H9 (cell line): ENCODE data around the gene DHRS7B. TPM values are rescaled to one million over a fixed set of nuclear protein-coding genes. Genes with fewer than 3 reads are reported as not detected.

Experiments
- DNase-seq: peaks from one replicate; pipeline ENCODE4 v3.0.0-alpha.2; 2017
- H2AFZ ChIP-seq: one replicate; pipeline ENCODE4 v1.6.1; 2013; ENCODE audit warnings: mild to moderate bottlenecking, low read length, control low read depth, moderate library complexity
- H2AK5ac ChIP-seq: 2 replicates; pipeline ENCODE4 v1.6.1; 2013; ENCODE audit warnings: low read length, control low read depth, mixed read lengths; ENCODE audit not compliant: insufficient read length
- H2BK120ac ChIP-seq: one replicate; pipeline ENCODE4 v1.6.1; 2013; ENCODE audit warnings: low read depth, mild to moderate bottlenecking, low read length, control low read depth, inconsistent platforms; ENCODE audit not compliant: poor library complexity, severe bottlenecking
- H2BK12ac ChIP-seq: 2 replicates; pipeline ENCODE4 v1.6.1; 2013; ENCODE audit warnings: low read length, control low read depth, mixed read lengths, low read depth; ENCODE audit not compliant: insufficient read length
- H2BK15ac ChIP-seq: 2 replicates; pipeline ENCODE4 v1.6.1; 2013; ENCODE audit warnings: low read depth, low read length, control low read depth
- H2BK20ac ChIP-seq: one replicate; pipeline ENCODE4 v1.6.1; 2013; ENCODE audit warnings: low read depth, mild to moderate bottlenecking, low read length, control low read depth, inconsistent platforms; ENCODE audit not compliant: poor library complexity, severe bottlenecking
- H2BK5ac ChIP-seq: 2 replicates; pipeline ENCODE4 v1.6.1; 2013; ENCODE audit warnings: low read length, control low read depth, mixed read lengths; ENCODE audit not compliant: insufficient read length
- H3K14ac ChIP-seq: 2 replicates; pipeline ENCODE4 v1.6.1; 2013; ENCODE audit warnings: low read length, control low read depth; ENCODE audit not compliant: insufficient read depth
- H3K18ac ChIP-seq: 2 replicates; pipeline ENCODE4 v1.6.1; 2013; ENCODE audit warnings: low read depth, mild to moderate bottlenecking, mixed read lengths, low read length, control low read depth; ENCODE audit not compliant: insufficient read length
- H3K23ac ChIP-seq: 2 replicates; pipeline ENCODE4 v1.6.1; 2013; ENCODE audit warnings: low read length, control low read depth, mixed read lengths, low read depth; ENCODE audit not compliant: insufficient read length
- H3K23me2 ChIP-seq: 2 replicates; pipeline ENCODE4 v1.6.1; 2013; ENCODE audit warnings: low read depth, mild to moderate bottlenecking, mixed read lengths, low read length, control low read depth; ENCODE audit not compliant: insufficient read length, poor library complexity, severe bottlenecking
- H3K27ac ChIP-seq: 2 replicates; pipeline ENCODE4 v1.5.1; 2013; ENCODE audit warnings: low read length, control low read depth, mixed read lengths, low read depth; ENCODE audit not compliant: insufficient read length
- H3K27me3 ChIP-seq: 2 replicates; pipeline ENCODE4 v1.6.1; 2013; ENCODE audit warnings: low read length, control low read depth, inconsistent platforms; ENCODE audit not compliant: insufficient read depth
- H3K4ac ChIP-seq: 2 replicates; pipeline ENCODE4 v1.6.1; 2013; ENCODE audit warnings: low read depth, mild to moderate bottlenecking, control low read depth, inconsistent platforms, low read length, moderate library complexity
- H3K4me1 ChIP-seq: 2 replicates; pipeline ENCODE4 v1.6.1; 2013; ENCODE audit warnings: low read length, control low read depth, inconsistent platforms; ENCODE audit not compliant: insufficient read depth
- H3K4me2 ChIP-seq: 2 replicates; pipeline ENCODE4 v1.6.1; 2013; ENCODE audit warnings: low read length, control low read depth, mixed read lengths; ENCODE audit not compliant: insufficient read length, insufficient read depth
- H3K56ac ChIP-seq: 2 replicates; pipeline ENCODE4 v1.6.1; 2013; ENCODE audit warnings: low read depth, mild to moderate bottlenecking, mixed read lengths, low read length, control low read depth; ENCODE audit not compliant: insufficient read length
- H3K79me1 ChIP-seq: 2 replicates; pipeline ENCODE4 v1.6.1; 2013; ENCODE audit warnings: low read depth, mild to moderate bottlenecking, moderate library complexity, low read length, control low read depth, inconsistent platforms; ENCODE audit not compliant: insufficient read depth, poor library complexity, severe bottlenecking
- H3K79me2 ChIP-seq: 2 replicates; pipeline ENCODE4 v1.6.1; 2013; ENCODE audit warnings: low read length, control low read depth, inconsistent platforms; ENCODE audit not compliant: insufficient read depth
- H3K9ac ChIP-seq: 2 replicates; pipeline ENCODE4 v1.6.1; 2013; ENCODE audit warnings: low read length, control low read depth, mixed read lengths; ENCODE audit not compliant: insufficient read length; ENCODE audit errors: extremely low read depth
- H3K9me3 ChIP-seq: one replicate; pipeline ENCODE4 v1.6.1; 2013; ENCODE audit warnings: low read depth, low read length, inconsistent platforms; ENCODE audit not compliant: control insufficient read depth
- H3T11ph ChIP-seq: one replicate; pipeline ENCODE4 v1.6.1; 2013; ENCODE audit warnings: mild to moderate bottlenecking, low read length, control low read depth, inconsistent platforms
- H4K20me1 ChIP-seq: one replicate; pipeline ENCODE4 v1.6.1; 2013; ENCODE audit not compliant: control insufficient read depth, insufficient read length, insufficient read depth
- H4K5ac ChIP-seq: 2 replicates; pipeline ENCODE4 v1.6.1; 2013; ENCODE audit warnings: low read depth, mild to moderate bottlenecking, mixed read lengths, low read length, control low read depth; ENCODE audit not compliant: insufficient read length
- H4K8ac ChIP-seq: replicated peaks from 2 replicates; pipeline ENCODE4 v1.6.1; 2013; ENCODE audit warnings: low read length, control low read depth, mixed read lengths, low read depth; ENCODE audit not compliant: insufficient read length
- H4K91ac ChIP-seq: 2 replicates; pipeline ENCODE4 v1.6.1; 2013; ENCODE audit warnings: low read depth, mild to moderate bottlenecking, moderate library complexity, mixed read lengths, low read length, control low read depth; ENCODE audit not compliant: insufficient read length
- H3K27ac Mint-ChIP-seq, 3 experiments: 2 replicates in 2 of 3; 3 replicates in 1 of 3; pipeline ENCODE4 v1.8.0; 2020 to 2021; ENCODE audit warnings: mixed read lengths in 3 of 3, mild to moderate bottlenecking in 1 of 3, moderate library complexity in 1 of 3
- H3K27me3 Mint-ChIP-seq: 2 replicates; pipeline ENCODE4 v1.8.0; 2021; ENCODE audit warnings: low read depth, mild to moderate bottlenecking, moderate library complexity, mixed read lengths
- H3K36me3 Mint-ChIP-seq, 3 experiments: 2 replicates in 2 of 3; 3 replicates in 1 of 3; pipeline ENCODE4 v1.8.0; 2020 to 2021; ENCODE audit warnings: low read depth in 3 of 3, mixed read lengths in 3 of 3; ENCODE audit not compliant: insufficient read depth in 1 of 3
- H3K4me1 Mint-ChIP-seq, 2 experiments: 2 replicates each; pipeline ENCODE4 v1.8.0; 2020; ENCODE audit warnings: mixed read lengths in 2 of 2
- H3K4me3 Mint-ChIP-seq, 2 experiments: 2 replicates in 1 of 2; 3 replicates in 1 of 2; pipeline ENCODE4 v1.8.0; 2020 to 2021; ENCODE audit warnings: mild to moderate bottlenecking in 2 of 2, mixed read lengths in 2 of 2, moderate library complexity in 1 of 2
- H3K9me3 Mint-ChIP-seq, 2 experiments: 2 replicates in 1 of 2; 3 replicates in 1 of 2; pipeline ENCODE4 v1.8.0; 2020; ENCODE audit warnings: mild to moderate bottlenecking in 2 of 2, mixed read lengths in 2 of 2, moderate library complexity in 1 of 2
- WGBS: extraction: QIAGEN DNeasy Blood & Tissue Kit; methylation state at CpG from one replicate; pipeline ENCODE4 v1.1.7; 2013; ENCODE audit warnings: missing lambda C conversion rate, low lambda C conversion rate, mixed read lengths; ENCODE audit not compliant: insufficient read length; ENCODE audit errors: extremely low coverage; 5-methylcytosine and 5-hydroxymethylcytosine counted together
- total RNA-seq: library from RNA; stranded (reverse); gene quantifications from 2 replicates; pipeline ENCODE4 v1.2.1, GENCODE V29; 2021
- TF ChIP-seq, protein P1 (sequence below): fragments of 200-600 bp; sonication (generic); conservative IDR thresholded peaks from 3 replicates; pipeline ENCODE4 v1.8.0; 2021; ENCODE audit warnings: antibody characterized with exemption, mild to moderate bottlenecking

Gene DHRS7B
- total RNA-seq, 1 experiment from 2014 or later: 20.3 TPM

DNA sequence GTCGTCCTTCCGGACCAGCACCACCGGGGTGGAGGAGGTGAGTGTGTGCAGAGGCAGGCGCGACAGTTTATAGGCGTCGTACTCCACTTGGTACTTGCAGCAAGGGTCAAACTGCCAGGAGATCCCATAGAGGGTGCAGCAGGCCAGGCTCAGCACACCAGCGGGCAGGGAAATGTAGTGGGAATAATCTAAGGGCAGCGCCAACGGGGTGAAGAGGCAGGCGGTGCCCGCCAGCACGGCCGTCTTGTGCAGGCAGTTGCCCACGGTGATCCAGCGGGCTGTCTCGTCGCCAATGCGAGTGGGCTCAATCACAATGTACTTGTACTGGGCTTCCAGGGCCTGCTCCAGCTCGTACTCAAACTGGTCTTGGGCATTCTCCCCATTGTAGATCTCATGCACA, 71.6 kb downstream of the DHRS7B start:
- Histone ChIP-seq H2BK20ac (no peak overlapping the region), H4K5ac (no peak overlapping the region), H3K14ac (no peak overlapping the region), H4K91ac (no peak overlapping the region), H2BK120ac (no peak overlapping the region), H3K9me3 (no peaks in the 10 kb centered on the region), H3K27ac (no peak overlapping the region), H3K27me3 (no peaks in the 10 kb centered on the region), H3K79me1 (peaks cover 7% of the 10 kb centered on the region), H3T11ph (no peak overlapping the region), H2BK12ac (no peak overlapping the region), H4K20me1 (no peaks in the 10 kb centered on the region), H3K9ac (no peak overlapping the region), H3K4me1 (peaks cover 13% of the 10 kb centered on the region; the same call in 1 of the 2 replicates), H2AK5ac (no peak overlapping the region), H3K23me2 (no peaks in the 10 kb centered on the region), H2BK15ac (no peak overlapping the region), H3K4me2 (no peak overlapping the region), H3K79me2 (peaks cover 17% of the 10 kb centered on the region; the same call in 1 of the 2 replicates), H2AFZ (no peak overlapping the region), H2BK5ac (no peak overlapping the region), H3K18ac (no peak overlapping the region), H4K8ac (no peak overlapping the region), H3K23ac (no peak overlapping the region), H3K4ac (no peak overlapping the region), H3K56ac (no peak overlapping the region)
- Mint-ChIP-seq H3K9me3 (no peaks in the 10 kb centered on the region), H3K4me3 (0 out of 5 replicates have a peak overlapping the region, but pooled peaks of 1 of the 2 experiments have one; percentile 14), H3K4me1 (peaks cover 32 to 40% of the 10 kb centered on the region in 2 experiments), H3K27ac (peak overlapping the region in 2 of 3 experiments; percentile 40 to 65; a peak in 4 of 7 replicates), H3K27me3 (no peaks in the 10 kb centered on the region), H3K36me3 (peaks cover 24 to 37% (median 26%) of the 10 kb centered on the region in 3 experiments)
- TF ChIP-seq, protein P1, sequence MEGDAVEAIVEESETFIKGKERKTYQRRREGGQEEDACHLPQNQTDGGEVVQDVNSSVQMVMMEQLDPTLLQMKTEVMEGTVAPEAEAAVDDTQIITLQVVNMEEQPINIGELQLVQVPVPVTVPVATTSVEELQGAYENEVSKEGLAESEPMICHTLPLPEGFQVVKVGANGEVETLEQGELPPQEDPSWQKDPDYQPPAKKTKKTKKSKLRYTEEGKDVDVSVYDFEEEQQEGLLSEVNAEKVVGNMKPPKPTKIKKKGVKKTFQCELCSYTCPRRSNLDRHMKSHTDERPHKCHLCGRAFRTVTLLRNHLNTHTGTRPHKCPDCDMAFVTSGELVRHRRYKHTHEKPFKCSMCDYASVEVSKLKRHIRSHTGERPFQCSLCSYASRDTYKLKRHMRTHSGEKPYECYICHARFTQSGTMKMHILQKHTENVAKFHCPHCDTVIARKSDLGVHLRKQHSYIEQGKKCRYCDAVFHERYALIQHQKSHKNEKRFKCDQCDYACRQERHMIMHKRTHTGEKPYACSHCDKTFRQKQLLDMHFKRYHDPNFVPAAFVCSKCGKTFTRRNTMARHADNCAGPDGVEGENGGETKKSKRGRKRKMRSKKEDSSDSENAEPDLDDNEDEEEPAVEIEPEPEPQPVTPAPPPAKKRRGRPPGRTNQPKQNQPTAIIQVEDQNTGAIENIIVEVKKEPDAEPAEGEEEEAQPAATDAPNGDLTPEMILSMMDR: no peak
- WGBS: no CpG with 5 or more reads among the region's 20 CpGs
- DNase-seq: no peak
